Measurements from ENCODE around the gene DCAF5. TPM values are rescaled to one million over a fixed set of nuclear protein-coding genes. Genes with fewer than 3 reads are reported as not detected.

Gene DCAF5
- total and polyA plus RNA-seq, 2 of the 13 experiments (the other 11 are each of a cell fraction or from before 2014, with no cell fraction given), result 13.4 to 31.6 TPM

GRCh38 chr14:69191340-69192111, 38.6 kb upstream of the DCAF5 start, which contains the start of gene EXD2 (continued):
- TF ChIP-seq, protein P1, sequence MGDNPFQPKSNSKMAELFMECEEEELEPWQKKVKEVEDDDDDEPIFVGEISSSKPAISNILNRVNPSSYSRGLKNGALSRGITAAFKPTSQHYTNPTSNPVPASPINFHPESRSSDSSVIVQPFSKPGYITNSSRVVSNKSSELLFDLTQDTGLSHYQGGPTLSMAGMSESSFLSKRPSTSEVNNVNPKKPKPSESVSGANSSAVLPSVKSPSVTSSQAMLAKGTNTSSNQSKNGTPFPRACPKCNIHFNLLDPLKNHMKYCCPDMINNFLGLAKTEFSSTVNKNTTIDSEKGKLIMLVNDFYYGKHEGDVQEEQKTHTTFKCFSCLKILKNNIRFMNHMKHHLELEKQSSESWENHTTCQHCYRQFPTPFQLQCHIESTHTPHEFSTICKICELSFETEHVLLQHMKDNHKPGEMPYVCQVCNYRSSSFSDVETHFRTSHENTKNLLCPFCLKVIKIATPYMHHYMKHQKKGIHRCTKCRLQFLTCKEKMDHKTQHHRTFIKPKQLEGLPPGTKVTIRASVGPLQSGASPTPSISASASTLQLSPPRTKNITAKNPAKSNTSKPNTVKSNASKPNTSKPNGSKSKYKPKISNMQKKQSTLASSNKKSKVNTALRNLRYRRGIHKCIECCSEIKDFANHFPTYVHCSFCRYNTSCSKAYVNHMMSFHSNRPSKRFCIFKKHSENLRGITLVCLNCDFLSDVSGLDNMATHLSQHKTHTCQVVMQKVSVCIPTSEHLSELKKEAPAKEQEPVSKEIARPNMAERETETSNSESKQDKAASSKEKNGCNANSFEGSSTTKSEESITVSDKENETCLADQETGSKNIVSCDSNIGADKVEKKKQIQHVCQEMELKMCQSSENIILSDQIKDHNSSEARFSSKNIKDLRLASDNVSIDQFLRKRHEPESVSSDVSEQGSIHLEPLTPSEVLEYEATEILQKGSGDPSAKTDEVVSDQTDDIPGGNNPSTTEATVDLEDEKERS (CRISPR knock-in tag; IDR thresholded peaks at IDR 0.05), result 0 out of 2 replicates have a peak, but pooled peaks have one; percentile 44
- peak; percentile 46; the same call in 1 of the 2 replicates for TF ChIP-seq ZNF33B (CRISPR knock-in tag; IDR thresholded peaks at IDR 0.05)
- TF ChIP-seq ZEB1 (IDR thresholded peaks at IDR 0.05; ENCODE audit: insufficient replicate concordance, low read depth), result peak; percentile 99
- peak; percentile 99 for TF ChIP-seq NR2C2 (CRISPR knock-in tag; IDR thresholded peaks at IDR 0.05; ENCODE audit: borderline replicate concordance)
- no peak for TF ChIP-seq FOSL1 (CRISPR knock-in tag; IDR thresholded peaks at IDR 0.05; ENCODE audit: borderline replicate concordance)
- TF ChIP-seq ZNF383 (CRISPR knock-in tag; IDR thresholded peaks at IDR 0.05; ENCODE audit: borderline replicate concordance), result no peak
- no peak for TF ChIP-seq PRMT3 (CRISPR knock-in tag; IDR thresholded peaks at IDR 0.05; ENCODE audit: borderline replicate concordance, low read depth)
- TF ChIP-seq, protein P2, sequence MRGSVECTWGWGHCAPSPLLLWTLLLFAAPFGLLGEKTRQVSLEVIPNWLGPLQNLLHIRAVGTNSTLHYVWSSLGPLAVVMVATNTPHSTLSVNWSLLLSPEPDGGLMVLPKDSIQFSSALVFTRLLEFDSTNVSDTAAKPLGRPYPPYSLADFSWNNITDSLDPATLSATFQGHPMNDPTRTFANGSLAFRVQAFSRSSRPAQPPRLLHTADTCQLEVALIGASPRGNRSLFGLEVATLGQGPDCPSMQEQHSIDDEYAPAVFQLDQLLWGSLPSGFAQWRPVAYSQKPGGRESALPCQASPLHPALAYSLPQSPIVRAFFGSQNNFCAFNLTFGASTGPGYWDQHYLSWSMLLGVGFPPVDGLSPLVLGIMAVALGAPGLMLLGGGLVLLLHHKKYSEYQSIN (CRISPR knock-in tag; IDR thresholded peaks at IDR 0.05; ENCODE audit: borderline replicate concordance), result no peak
- TF ChIP-seq SATB2 (CRISPR knock-in tag; IDR thresholded peaks at IDR 0.05), result no peak
- peak; percentile 70; the same call in 1 of the 2 replicates for TF ChIP-seq GMEB2 (CRISPR knock-in tag; IDR thresholded peaks at IDR 0.05; ENCODE audit: low read depth)
- TF ChIP-seq POGK (CRISPR knock-in tag; conservative IDR thresholded peaks at IDR 0.05), result 0 out of 2 replicates have a peak, but pooled peaks have one; percentile 57
- TF ChIP-seq ZBTB38 (CRISPR knock-in tag; IDR thresholded peaks at IDR 0.05), result peak; percentile 76
- TF ChIP-seq ZNF160 (CRISPR knock-in tag; IDR thresholded peaks at IDR 0.05), result peak; percentile 88
- no peak; the same call in 1 of the 2 replicates for TF ChIP-seq MXD4 (CRISPR knock-in tag; IDR thresholded peaks at IDR 0.05)
- peak; percentile 62; the same call in 1 of the 2 replicates for TF ChIP-seq ZNF616 (CRISPR knock-in tag; IDR thresholded peaks at IDR 0.05; ENCODE audit: low read depth)
- no peak for TF ChIP-seq ZNF660 (CRISPR knock-in tag; IDR thresholded peaks at IDR 0.05; ENCODE audit: borderline replicate concordance, low read depth)
- TF ChIP-seq ZFP36L2 (CRISPR knock-in tag; IDR thresholded peaks at IDR 0.05), result no peak
- TF ChIP-seq MAF1 (CRISPR knock-in tag; IDR thresholded peaks at IDR 0.05; ENCODE audit: borderline replicate concordance), result no peak
- no peak; the same call in 1 of the 2 replicates for TF ChIP-seq ZNF337 (CRISPR knock-in tag; IDR thresholded peaks at IDR 0.05; ENCODE audit: borderline replicate concordance, low read depth)
- TF ChIP-seq ZFP37 (CRISPR knock-in tag; IDR thresholded peaks at IDR 0.05; ENCODE audit: borderline replicate concordance), result no peak
- TF ChIP-seq RFXAP (CRISPR knock-in tag; IDR thresholded peaks at IDR 0.05; ENCODE audit: borderline replicate concordance), result peak; percentile 72

All from HepG2 (cell line).